LNCAP (cell line): Measurements from ENCODE around the gene ELL.

Experiments used
- CTCF ChIP-seq: fragments of 450-650 bp; IDR thresholded peaks from 2 replicates; pipeline ENCODE4 v1.5.1; 2017; ENCODE audit warnings: mild to moderate bottlenecking

ELL gene

GRCh38 chr19:18433015-18433691, 88.7 kb downstream of the ELL start:
- no peak for TF ChIP-seq CTCF

GRCh38 chr19:18432275-18433014, 89.4 kb downstream of the ELL start:
- TF ChIP-seq CTCF: no peak

GRCh38 chr19:18431351-18432197, 90.3 kb downstream of the ELL start:
- no peak for TF ChIP-seq CTCF

- TF ChIP-seq CTCF: no peak
Measured at GRCh38 chr19:18430417-18431144, 91.3 kb downstream of the ELL start.

GRCh38 chr19:18429717-18430416, 92.0 kb downstream of the ELL start:
- TF ChIP-seq CTCF: no peak

- no peak for TF ChIP-seq CTCF
Measured at GRCh38 chr19:18428787-18429674, 92.8 kb downstream of the ELL start.
